ENCODE data around the gene DNAAF9. TPM values are rescaled to one million over a fixed set of nuclear protein-coding genes. Genes with fewer than 3 reads are reported as not detected.
A peak's percentile ranks its signal among the peaks of the same experiment; 100 is the strongest.
"Not testable (repeated sequence)": the region's sequence is repeated elsewhere in the genome, so short reads cannot be mapped to it uniquely, and the experiment has no call there.

Gene DNAAF9
- total and polyA plus RNA-seq, 2 of the 4 experiments (the other 2 are of a cell fraction) = 7.9 to 8.2 TPM

DNA sequence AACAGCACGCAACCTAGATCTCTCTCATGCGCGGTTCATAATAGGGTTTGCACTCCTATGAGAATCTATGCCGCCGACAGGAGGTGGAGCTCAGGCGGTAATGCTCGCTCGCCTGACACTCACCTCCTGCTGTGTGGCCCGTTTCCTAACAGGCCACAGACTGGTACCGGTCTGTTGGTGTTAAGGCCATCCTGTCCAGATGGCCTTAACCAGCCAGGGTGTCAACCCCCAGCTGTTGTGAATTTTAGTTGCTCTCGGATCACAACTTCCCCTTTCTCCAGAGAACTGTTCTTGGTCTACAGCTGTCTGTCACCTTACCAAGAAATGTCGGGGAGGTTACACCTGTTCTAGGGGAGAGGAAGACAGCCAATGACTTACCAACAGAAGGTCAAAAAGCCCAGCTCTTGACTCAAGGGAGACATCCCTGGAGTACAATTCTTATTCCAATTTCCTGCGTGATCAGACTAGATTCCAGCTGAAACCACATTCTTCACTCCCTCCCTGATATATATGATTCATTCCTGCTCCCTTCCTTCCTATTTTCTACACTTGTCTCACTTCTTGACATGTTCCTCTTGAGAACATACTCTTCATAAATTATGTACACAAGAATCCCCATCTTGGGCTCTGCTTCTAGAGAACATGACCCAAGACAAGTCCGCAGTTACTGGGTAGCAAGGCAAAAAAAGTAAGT lies 23.1 kb upstream of the DNAAF9 start:
- H4K91ac ChIP-seq (ENCODE audit: insufficient read depth, low read depth, low read length) = no peak overlapping the region
- ATAC-seq (ENCODE audit: low read depth) (no peak), DNase-seq (no peak)
- no peaks in the 10 kb centered on the region for H4K20me1 ChIP-seq (ENCODE audit: insufficient read depth, low read length)
- no peak overlapping the region for H3K56ac ChIP-seq (ENCODE audit: extremely low read depth, insufficient read depth, low read length)
- TF ChIP-seq POLR2A (IDR thresholded peaks at IDR 0.05; ENCODE audit: low read depth, low read length) (no peak), CEBPB (IDR thresholded peaks at IDR 0.05; ENCODE audit: low read depth, low read length) (no peak), BHLHE40 (IDR thresholded peaks at IDR 0.05; ENCODE audit: low read depth, low read length) (no peak)
- no TSS peak for BruUV-seq (replicated peaks)
- no peak overlapping the region for H4K8ac ChIP-seq (ENCODE audit: low read depth in 2 of 2, low read length in 2 of 2)
- ChIA-PET POLR2A (ENCODE audit: unreplicated experiment) (no interaction called here), CTCF (no interaction called here)
- H3K79me1 ChIP-seq (ENCODE audit: low read depth in 1 of 2, low read length in 2 of 2) = no peaks in the 10 kb centered on the region
- dilution Hi-C loops (cut with HindIII; ENCODE audit: low sequenced_read_pairs, unreplicated experiment) = no loop called here
- no peak overlapping the region for H2AK5ac ChIP-seq (ENCODE audit: low read depth, low read length)
- no peak overlapping the region for H3K4me2 ChIP-seq (ENCODE audit: low read depth, low read length)
- H3K27ac ChIP-seq (ENCODE audit: insufficient read depth, low read length) = no peak overlapping the region
- H3K4ac ChIP-seq (ENCODE audit: low read depth, low read length) = no peak overlapping the region
- peaks cover 2% of the 10 kb centered on the region for H3K27me3 ChIP-seq (ENCODE audit: control insufficient read depth, insufficient read depth, low read length)
- no peaks in the 10 kb centered on the region for H3K36me3 ChIP-seq (ENCODE audit: control insufficient read depth, insufficient read depth, low read length)
- no peak overlapping the region for H3K23ac ChIP-seq (ENCODE audit: low read depth, low read length)
- no peaks in the 10 kb centered on the region for H3K4me1 ChIP-seq (ENCODE audit: control insufficient read depth, insufficient read depth, low read length)
- H3K9me3 ChIP-seq (ENCODE audit: control insufficient read depth, insufficient read depth, low read length) = no peaks in the 10 kb centered on the region
- no peak overlapping the region for H2BK15ac ChIP-seq (ENCODE audit: low read depth, low read length)
- H3K14ac ChIP-seq (replicated peaks; ENCODE audit: low read depth, low read length) = no peak overlapping the region
- 86% methylated on average over 4 of the region's 14 CpGs; no CpG with 5 or more reads in 1 of the 2 experiments for WGBS, 2 experiments (ENCODE audit: extremely low coverage in 2 of 2, insufficient read length in 1 of 2)
- intact Hi-C loops (cut with micrococcal nuclease) = no loop called here
- H2BK20ac ChIP-seq (ENCODE audit: low read depth, low read length) = no peak overlapping the region
- no peaks in the 10 kb centered on the region for H3K9me1 ChIP-seq (ENCODE audit: insufficient read depth, low read length)
- no peak overlapping the region for H4K5ac ChIP-seq (ENCODE audit: low read depth, low read length)
- peak overlapping the region; percentile 33 for H2AFZ ChIP-seq (replicated peaks; ENCODE audit: low read length, poor library complexity)
- H2BK120ac ChIP-seq (ENCODE audit: low read depth, low read length) = no peak overlapping the region
- no peak overlapping the region for H2AK9ac ChIP-seq (replicated peaks; ENCODE audit: low read depth, low read length, poor library complexity)
- no peak overlapping the region for H3K4me3 ChIP-seq (ENCODE audit: insufficient read depth, low read depth, low read length)
- H3K9ac ChIP-seq (ENCODE audit: low read depth, low read length) = no peak overlapping the region
- no peak overlapping the region for H3K18ac ChIP-seq (ENCODE audit: low read depth, low read length)
- in situ Hi-C loops (cut with MboI; ENCODE audit: low sequenced_read_pairs) = no loop called here
- no peak overlapping the region for H2BK5ac ChIP-seq (ENCODE audit: low read depth, low read length, poor library complexity, severe bottlenecking)

DNA sequence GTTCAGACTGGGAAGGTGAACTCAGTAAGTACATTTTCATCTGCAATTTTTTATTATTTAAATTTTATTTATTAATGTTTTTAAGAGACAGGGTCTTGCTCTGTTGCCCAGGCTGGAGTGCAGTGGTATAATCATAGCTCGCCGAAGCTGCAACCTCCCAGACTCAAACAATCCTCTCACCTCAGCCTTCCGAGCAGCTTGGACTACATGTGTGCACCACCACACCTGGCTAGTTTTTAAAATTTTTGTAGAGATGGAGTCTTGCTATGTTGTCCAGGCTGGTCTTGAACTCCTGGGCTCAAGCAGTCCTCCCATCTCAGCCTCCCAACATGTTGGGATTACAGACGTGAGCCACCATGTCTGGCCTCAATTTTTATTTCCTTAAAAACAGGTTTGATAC lies 19.3 kb upstream of the DNAAF9 start:
- H3K36me3 ChIP-seq (ENCODE audit: control insufficient read depth, insufficient read depth, low read length); H2BK20ac ChIP-seq (ENCODE audit: low read depth, low read length); H2BK5ac ChIP-seq (ENCODE audit: low read depth, low read length, poor library complexity, severe bottlenecking); H2BK15ac ChIP-seq (ENCODE audit: low read depth, low read length); H4K5ac ChIP-seq (ENCODE audit: low read depth, low read length); H3K9me3 ChIP-seq (ENCODE audit: control insufficient read depth, insufficient read depth, low read length); H3K18ac ChIP-seq (ENCODE audit: low read depth, low read length); H3K4me2 ChIP-seq (ENCODE audit: low read depth, low read length); dilution Hi-C loops (cut with HindIII; ENCODE audit: low sequenced_read_pairs, unreplicated experiment); CTCF ChIA-PET; H4K20me1 ChIP-seq (ENCODE audit: insufficient read depth, low read length); H2AFZ ChIP-seq (replicated peaks; ENCODE audit: low read length, poor library complexity); H3K56ac ChIP-seq (ENCODE audit: extremely low read depth, insufficient read depth, low read length); H4K8ac ChIP-seq (ENCODE audit: low read depth in 2 of 2, low read length in 2 of 2); H3K9ac ChIP-seq (ENCODE audit: low read depth, low read length); H3K27me3 ChIP-seq (ENCODE audit: control insufficient read depth, insufficient read depth, low read length); H3K4me1 ChIP-seq (ENCODE audit: control insufficient read depth, insufficient read depth, low read length); DNase-seq; H2AK5ac ChIP-seq (ENCODE audit: low read depth, low read length); H2AK9ac ChIP-seq (replicated peaks; ENCODE audit: low read depth, low read length, poor library complexity); ATAC-seq (ENCODE audit: low read depth); BruUV-seq (replicated peaks); H3K14ac ChIP-seq (replicated peaks; ENCODE audit: low read depth, low read length); H3K9me1 ChIP-seq (ENCODE audit: insufficient read depth, low read length); H3K4ac ChIP-seq (ENCODE audit: low read depth, low read length); H3K4me3 ChIP-seq (ENCODE audit: insufficient read depth, low read depth, low read length); intact Hi-C loops (cut with micrococcal nuclease); H2BK120ac ChIP-seq (ENCODE audit: low read depth, low read length); H3K27ac ChIP-seq (ENCODE audit: insufficient read depth, low read length); H3K23ac ChIP-seq (ENCODE audit: low read depth, low read length); H3K79me1 ChIP-seq (ENCODE audit: low read depth in 1 of 2, low read length in 2 of 2); in situ Hi-C loops (cut with MboI; ENCODE audit: low sequenced_read_pairs); H4K91ac ChIP-seq (ENCODE audit: insufficient read depth, low read depth, low read length): not testable (repeated sequence)
- no CpG with 5 or more reads among the region's 4 CpGs for WGBS, 2 experiments (ENCODE audit: extremely low coverage in 2 of 2, insufficient read length in 1 of 2)
- POLR2A ChIA-PET (ENCODE audit: unreplicated experiment) = interaction anchor here (0.6 kb wide), 1 partner anchor 12 kb away, joined by 3 read pairs; no protein-coding TSS in a partner anchor

Data from IMR-90 (cell line).